AG04449 (cell line): Measurements from ENCODE around the gene REV1.
A peak's percentile ranks its signal among the peaks of the same experiment; 100 is the strongest.

Experiments used
- CTCF ChIA-PET: fragments of 350-600 bp; formaldehyde crosslinking; extraction: SDS; loops from one replicate; lab custom pipeline; 2021; ENCODE audit warnings: antibody characterized with exemption; lab: Yijun Ruan, JAX
- POLR2A ChIA-PET: fragments of 400-600, 350-600 bp; formaldehyde crosslinking; extraction: SDS; loops from one replicate; lab custom pipeline; 2020; ENCODE audit warnings: antibody characterized with exemption, inconsistent platforms; lab: Yijun Ruan, JAX
- DNase-seq: peaks from one replicate; pipeline ENCODE4 v3.0.0-alpha.2; 2010; ENCODE audit warnings: low read depth, low spot score
- H3K4me3 ChIP-seq: 2 replicates; pipeline ENCODE4 v1.5.1; 2011; ENCODE audit warnings: low read depth, mild to moderate bottlenecking, control low read depth, low read length
- TF ChIP-seq, protein P1 (sequence below): IDR thresholded peaks from one replicate; pipeline ENCODE4 v1.5.1; 2011; ENCODE audit warnings: mild to moderate bottlenecking, moderate library complexity, low read length, control low read depth, inconsistent platforms; ENCODE audit not compliant: insufficient read depth; ENCODE audit errors: missing control alignments

The REV1 gene

DNA sequence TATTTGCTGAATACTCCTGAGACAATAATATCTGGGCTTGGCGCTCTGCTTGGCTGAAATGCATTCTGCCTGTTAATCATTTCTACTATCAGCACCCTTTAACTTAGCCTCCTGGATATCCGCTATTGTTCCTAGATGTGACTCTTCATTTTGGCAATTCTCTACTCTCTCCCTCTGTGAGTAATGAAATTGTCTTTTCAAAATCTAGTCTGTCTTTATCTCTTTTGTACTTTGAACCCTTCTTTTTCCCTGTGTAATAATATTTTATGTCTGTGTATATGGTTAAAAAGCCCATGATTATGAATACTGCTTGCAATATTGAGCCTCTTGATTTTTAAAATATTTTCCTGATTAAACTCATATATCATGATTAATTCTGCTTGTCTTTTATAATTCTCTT, 6.2 kb upstream of the REV1 start:
- no peak overlapping the region for H3K4me3 ChIP-seq
- ChIA-PET POLR2A (no interaction called here), CTCF (no interaction called here)
- TF ChIP-seq, protein P1, sequence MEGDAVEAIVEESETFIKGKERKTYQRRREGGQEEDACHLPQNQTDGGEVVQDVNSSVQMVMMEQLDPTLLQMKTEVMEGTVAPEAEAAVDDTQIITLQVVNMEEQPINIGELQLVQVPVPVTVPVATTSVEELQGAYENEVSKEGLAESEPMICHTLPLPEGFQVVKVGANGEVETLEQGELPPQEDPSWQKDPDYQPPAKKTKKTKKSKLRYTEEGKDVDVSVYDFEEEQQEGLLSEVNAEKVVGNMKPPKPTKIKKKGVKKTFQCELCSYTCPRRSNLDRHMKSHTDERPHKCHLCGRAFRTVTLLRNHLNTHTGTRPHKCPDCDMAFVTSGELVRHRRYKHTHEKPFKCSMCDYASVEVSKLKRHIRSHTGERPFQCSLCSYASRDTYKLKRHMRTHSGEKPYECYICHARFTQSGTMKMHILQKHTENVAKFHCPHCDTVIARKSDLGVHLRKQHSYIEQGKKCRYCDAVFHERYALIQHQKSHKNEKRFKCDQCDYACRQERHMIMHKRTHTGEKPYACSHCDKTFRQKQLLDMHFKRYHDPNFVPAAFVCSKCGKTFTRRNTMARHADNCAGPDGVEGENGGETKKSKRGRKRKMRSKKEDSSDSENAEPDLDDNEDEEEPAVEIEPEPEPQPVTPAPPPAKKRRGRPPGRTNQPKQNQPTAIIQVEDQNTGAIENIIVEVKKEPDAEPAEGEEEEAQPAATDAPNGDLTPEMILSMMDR, result no peak
- no peak for DNase-seq

DNA sequence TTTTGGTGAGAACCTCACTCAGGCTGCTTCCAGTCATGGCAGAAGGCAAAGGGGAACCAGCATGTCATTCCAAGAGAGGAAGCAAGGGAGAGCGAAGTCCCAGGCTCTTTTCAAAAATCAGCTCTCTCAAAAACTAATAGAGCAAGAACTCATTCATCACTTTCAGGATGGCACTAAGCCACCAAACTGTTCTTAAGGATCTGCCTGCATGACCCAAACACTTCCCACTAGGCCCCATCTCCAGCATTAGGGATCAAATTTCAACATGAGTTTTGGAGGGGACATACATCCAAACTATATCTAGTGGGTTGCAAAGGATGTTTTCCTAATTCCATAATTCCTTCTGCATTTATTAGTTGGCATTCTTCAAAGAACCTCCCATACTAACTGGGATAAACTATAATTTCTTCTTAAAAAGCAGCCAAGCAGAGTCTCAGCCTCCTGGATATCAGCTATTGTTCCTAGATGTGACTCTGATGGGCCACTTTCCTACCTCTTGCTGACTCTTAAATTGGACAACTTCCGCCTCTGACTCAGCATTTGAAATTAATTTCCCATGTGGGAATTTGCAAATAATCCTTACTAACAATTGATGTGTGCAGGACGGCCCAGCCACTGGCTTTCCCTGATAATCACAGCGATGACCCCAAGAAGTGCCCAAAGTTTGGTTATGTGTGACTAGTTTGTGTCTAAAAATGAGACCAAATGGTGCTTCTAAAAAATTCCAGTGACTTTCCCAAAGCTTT, 5.5 kb upstream of the REV1 start:
- CTCF ChIA-PET, result interaction anchor here (0.6 to 0.7 kb wide), 2 partner anchors 9 to 766 kb away, joined by 3 to 4 read pairs; no protein-coding TSS in a partner anchor
- TF ChIP-seq, protein P1, result no peak
- POLR2A ChIA-PET, result no interaction called here

DNA sequence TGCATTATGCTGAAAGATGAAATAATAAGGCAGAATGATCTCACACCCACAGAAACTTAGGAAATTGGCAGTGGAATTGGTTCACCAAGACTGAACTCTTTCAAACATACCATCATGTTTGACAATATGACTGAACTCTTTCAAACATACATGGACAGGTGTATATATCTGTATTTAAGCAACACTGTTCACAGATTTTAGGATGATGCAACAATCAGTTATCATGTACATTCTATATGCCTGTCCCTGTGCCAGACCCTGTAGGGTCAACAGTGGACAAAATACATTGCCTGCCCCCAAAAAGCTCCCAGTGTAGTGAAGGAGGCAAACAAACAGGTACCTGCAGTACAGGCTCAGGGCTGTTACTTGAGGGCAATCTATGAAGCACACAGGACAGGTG, 2.9 kb upstream of the REV1 start:
- TF ChIP-seq, protein P1, result no peak
- no peak for DNase-seq
- ChIA-PET CTCF (no interaction called here), POLR2A (interaction anchor here (0.6 kb wide), 1 partner anchor 311 kb away, joined by 3 read pairs; no protein-coding TSS in a partner anchor)
- no peak overlapping the region for H3K4me3 ChIP-seq

More for the DNA sequence above, 5.5 kb upstream of the REV1 start:
- DNase-seq, result no peak
- H3K4me3 ChIP-seq, result no peak overlapping the region

DNA sequence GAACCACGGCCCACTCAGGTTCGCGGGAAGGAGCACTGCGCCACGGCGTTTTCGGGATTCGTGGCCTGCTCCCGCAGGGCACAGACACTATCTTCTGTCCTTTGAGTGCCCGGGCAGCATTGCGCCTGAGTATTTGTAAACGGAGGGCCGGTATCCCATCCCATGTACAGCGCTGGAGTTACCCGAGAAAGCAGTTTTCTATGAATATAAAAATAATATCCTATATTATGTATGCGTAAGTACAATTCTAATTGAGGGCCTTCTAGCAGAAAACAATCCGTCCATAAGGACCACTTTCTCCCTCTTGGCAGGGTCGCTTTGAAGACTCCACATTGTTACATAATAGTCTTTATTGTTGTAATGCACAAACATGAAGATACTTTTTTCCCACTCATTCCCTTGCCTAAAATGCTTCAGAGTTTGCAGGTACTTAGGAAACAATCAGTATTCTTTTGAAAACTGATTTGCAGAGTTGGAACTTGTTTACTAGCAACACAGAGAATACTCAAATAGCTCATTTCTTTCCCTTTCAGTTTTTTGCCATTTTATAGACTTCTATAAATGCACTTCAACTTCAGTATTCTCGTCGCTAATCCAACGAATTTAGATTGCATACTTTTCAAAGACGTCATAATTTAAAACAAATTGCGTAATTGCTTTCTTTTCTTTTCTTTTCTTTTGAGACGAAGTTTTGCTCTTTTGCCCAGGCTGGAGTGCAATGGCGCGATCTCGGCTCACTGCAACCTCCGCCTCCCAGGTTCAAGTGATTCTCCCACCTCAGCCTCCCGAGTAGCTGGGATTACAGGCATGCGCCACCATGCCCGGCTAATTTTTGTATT, 1.0 kb upstream of the REV1 start:
- CTCF ChIA-PET, result interaction anchor here (0.7 to 2.4 kb wide), 10 partner anchors 7 to 841 kb away, joined by 3 to 13 read pairs (median 4); partner anchors contain the start of gene EIF5B
- POLR2A ChIA-PET, result no interaction called here
- no peak for DNase-seq
- TF ChIP-seq, protein P1, result no peak
- peak overlapping the region; percentile 88 for H3K4me3 ChIP-seq

DNA sequence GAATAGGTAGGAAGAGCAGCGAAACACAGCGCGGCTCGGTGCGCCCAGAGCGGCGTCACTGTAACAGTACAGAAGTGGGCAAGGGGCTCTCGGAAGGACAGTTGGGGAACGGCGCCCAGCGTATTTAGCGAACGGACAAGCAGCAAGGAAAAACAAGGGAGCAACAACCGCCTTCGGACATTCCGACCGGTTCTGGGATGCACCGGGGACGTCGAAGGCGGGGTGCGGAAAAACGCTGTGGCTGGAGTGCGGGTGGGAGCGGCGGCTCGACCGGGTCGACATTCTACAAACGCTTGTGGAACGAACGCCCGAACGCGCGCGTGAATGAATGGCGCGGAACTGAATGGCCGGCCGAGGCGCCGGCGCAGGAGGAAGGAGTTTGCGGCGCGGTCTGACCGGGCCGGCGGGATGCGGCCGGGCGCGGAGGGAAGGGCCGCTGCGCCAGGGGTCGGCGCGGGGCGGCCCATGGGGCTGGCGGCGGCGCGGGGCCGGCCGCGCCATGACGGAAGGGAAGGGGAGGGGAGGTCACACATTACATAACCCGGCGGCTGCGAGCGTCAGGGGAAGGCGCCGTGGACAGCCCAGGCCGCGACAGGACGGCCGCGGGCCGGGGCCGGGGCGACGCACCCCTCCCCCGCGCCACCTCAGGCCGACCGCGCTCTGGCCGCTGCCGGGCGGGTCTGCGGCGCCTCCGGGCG, 605 bp downstream of the REV1 start:
- DNase-seq, result no peak
- ChIA-PET CTCF (interaction anchor here (1.5 kb wide), 1 partner anchor 10 kb away, joined by 4 read pairs; no protein-coding TSS in a partner anchor), POLR2A (no interaction called here)
- TF ChIP-seq, protein P1, result no peak
- peak overlapping the region; percentile 88 for H3K4me3 ChIP-seq
